ENCODE measurements around the gene ADAM8. TPM values are rescaled to one million over a fixed set of nuclear protein-coding genes. Genes with fewer than 3 reads are reported as not detected.
"Not testable (repeated sequence)": the region's sequence is repeated elsewhere in the genome, so short reads cannot be mapped to it uniquely, and the experiment has no call there.

ADAM8 gene
- polyA plus RNA-seq, 1 experiment = 0.77 TPM

- H3K27me3 ChIP-seq (ENCODE audit: control insufficient read depth, insufficient read depth, low read length) = peaks cover 23% of the 10 kb centered on the region
- POLR2A ChIA-PET = no interaction called here
Observed at GRCh38 chr10:133237588-133238465, 38.8 kb downstream of the ADAM8 start, which contains the start of gene VENTX. Gene VENTX (plus strand): TSS chr10:133237855. CDS start chr10:133237915, 60 bp downstream.

DNA sequence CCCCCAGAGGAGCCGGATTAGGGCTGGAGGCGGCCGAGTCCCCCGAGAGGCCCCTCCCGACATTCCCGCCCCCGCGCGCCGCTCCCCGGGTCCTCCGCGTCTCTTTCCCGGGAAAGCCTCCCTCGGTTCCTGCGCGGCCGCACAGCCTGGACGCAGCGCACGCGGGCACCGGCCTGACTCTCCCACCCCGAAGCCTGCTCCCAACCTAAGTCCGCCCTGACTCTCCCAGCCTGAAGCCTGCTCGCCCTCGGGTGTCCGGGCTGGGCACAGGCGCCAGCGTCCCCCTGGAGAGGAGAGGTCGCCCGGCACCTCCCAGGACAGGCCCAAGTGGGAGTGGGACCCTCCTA, 39.5 kb downstream of the ADAM8 start:
- Histone ChIP-seq H3K36me3 (ENCODE audit: control insufficient read depth, insufficient read depth, low read length) (no peaks in the 10 kb centered on the region), H3K27me3 (ENCODE audit: control insufficient read depth, insufficient read depth, low read length) (peaks cover 23% of the 10 kb centered on the region), H3K4me3 (ENCODE audit: low read depth, low read length) (no peak overlapping the region)
- TF ChIP-seq CTCF (IDR thresholded peaks at IDR 0.05; ENCODE audit: insufficient read depth, low read depth, low read length) = no peak
- ChIA-PET POLR2A (no interaction called here), CTCF (no interaction called here)
- DNase-seq (ENCODE audit: low read depth) = no peak

More at GRCh38 chr10:133237588-133238465, 38.8 kb downstream of the ADAM8 start, which contains the start of gene VENTX:
- Histone ChIP-seq H3K36me3 (ENCODE audit: control insufficient read depth, insufficient read depth, low read length) (no peaks in the 10 kb centered on the region), H3K4me3 (ENCODE audit: low read depth, low read length) (no peak within 1 kb of the TSS)
- no peak for TF ChIP-seq CTCF (IDR thresholded peaks at IDR 0.05; ENCODE audit: insufficient read depth, low read depth, low read length)
- no peak for DNase-seq (ENCODE audit: low read depth)
- CTCF ChIA-PET = no interaction called here

DNA sequence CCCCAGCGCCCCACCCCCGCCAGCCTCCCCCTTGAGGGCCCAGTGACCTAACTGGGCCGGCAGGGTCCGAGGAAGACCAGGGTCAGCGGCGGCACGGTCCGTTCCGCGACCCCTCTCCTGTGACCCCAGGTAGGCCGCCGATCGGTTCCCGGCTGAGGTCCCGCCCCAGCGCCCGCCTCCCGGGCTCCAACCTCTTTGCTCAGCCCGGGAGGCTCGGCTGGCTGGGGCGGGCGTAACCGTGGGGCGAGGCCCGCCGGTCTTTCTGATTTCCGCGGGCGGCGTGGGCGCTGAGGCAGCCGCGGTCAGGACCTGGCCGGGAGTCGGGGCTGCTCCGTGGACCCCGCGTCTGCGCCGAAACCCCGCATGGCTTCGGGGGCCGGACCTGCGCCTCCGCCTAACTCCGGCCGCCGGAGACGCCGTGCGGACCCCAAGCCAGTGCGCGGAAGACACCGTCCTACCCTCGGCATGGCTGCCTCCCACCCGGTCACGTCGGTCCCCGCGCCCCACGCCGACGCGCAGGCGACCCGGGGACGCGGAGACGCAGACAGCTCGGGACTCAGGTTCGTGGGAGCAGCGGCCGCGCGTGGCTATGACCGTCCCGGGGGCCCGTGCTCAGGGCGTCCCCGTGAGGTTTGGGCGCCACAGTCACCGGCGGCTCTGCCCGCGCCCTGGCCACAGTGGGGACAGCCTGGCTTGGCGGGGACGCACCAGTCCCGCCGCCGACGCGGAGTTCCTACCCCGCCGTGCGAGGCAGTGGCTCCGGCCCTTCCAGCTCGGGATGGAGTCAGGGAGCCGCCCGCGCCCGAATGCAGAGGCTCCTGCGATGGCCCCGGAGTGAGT, 40.0 kb downstream of the ADAM8 start:
- H3K27me3 ChIP-seq (ENCODE audit: control insufficient read depth, insufficient read depth, low read length) = peaks cover 28% of the 10 kb centered on the region
- no peak for TF ChIP-seq CTCF (IDR thresholded peaks at IDR 0.05; ENCODE audit: insufficient read depth, low read depth, low read length)
- CTCF ChIA-PET = no interaction called here
- H3K4me3 ChIP-seq (ENCODE audit: low read depth, low read length) = no peak overlapping the region
- no peak for DNase-seq (ENCODE audit: low read depth)
- POLR2A ChIA-PET = no interaction called here
- no peaks in the 10 kb centered on the region for H3K36me3 ChIP-seq (ENCODE audit: control insufficient read depth, insufficient read depth, low read length)

GRCh38 chr10:133235932-133236331, 40.7 kb downstream of the ADAM8 start:
- CTCF ChIA-PET = no interaction called here
- TF ChIP-seq CTCF (IDR thresholded peaks at IDR 0.05; ENCODE audit: insufficient read depth, low read depth, low read length) = no peak

GRCh38 chr10:133235265-133235855, 41.3 kb downstream of the ADAM8 start:
- H3K4me3 ChIP-seq (ENCODE audit: low read depth, low read length) = no peak overlapping the region
- CTCF ChIA-PET = no interaction called here
- POLR2A ChIA-PET = no interaction called here
- H3K36me3 ChIP-seq (ENCODE audit: control insufficient read depth, insufficient read depth, low read length) = no peaks in the 10 kb centered on the region
- DNase-seq (ENCODE audit: low read depth) = no peak
- TF ChIP-seq CTCF (IDR thresholded peaks at IDR 0.05; ENCODE audit: insufficient read depth, low read depth, low read length) = no peak
- peaks cover 29% of the 10 kb centered on the region for H3K27me3 ChIP-seq (ENCODE audit: control insufficient read depth, insufficient read depth, low read length)

More at GRCh38 chr10:133235932-133236331, 40.7 kb downstream of the ADAM8 start:
- Histone ChIP-seq H3K36me3 (ENCODE audit: control insufficient read depth, insufficient read depth, low read length) (no peaks in the 10 kb centered on the region), H3K27me3 (ENCODE audit: control insufficient read depth, insufficient read depth, low read length) (peaks cover 30% of the 10 kb centered on the region), H3K4me3 (ENCODE audit: low read depth, low read length) (no peak overlapping the region)
- POLR2A ChIA-PET = no interaction called here
- no peak for DNase-seq (ENCODE audit: low read depth)

DNA sequence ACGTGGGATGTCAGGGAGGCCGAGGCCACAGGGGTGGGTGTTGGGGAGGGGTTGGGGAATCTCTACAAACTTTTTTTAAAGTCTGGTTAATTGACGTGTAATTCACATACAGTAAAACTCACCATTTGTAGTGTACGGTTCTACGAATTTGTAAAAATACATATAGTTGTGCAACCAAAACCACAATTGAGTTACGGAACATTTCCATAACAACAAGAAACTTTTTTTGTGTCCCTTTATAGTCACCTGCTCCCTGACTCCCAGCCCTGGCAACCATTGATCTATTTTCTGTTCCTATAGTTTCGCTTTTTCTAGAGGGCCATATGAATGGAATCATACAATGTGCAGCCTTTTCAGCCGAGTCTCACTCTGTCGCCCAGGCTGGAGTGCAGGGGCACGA, 41.9 kb downstream of the ADAM8 start:
- H3K36me3 ChIP-seq (ENCODE audit: control insufficient read depth, insufficient read depth, low read length); DNase-seq (ENCODE audit: low read depth); POLR2A ChIA-PET; CTCF ChIA-PET; H3K4me3 ChIP-seq (ENCODE audit: low read depth, low read length): not testable (repeated sequence)
- H3K27me3 ChIP-seq (ENCODE audit: control insufficient read depth, insufficient read depth, low read length) = peaks cover 29% of the 10 kb centered on the region
